Activated CD8-positive, alpha-beta memory T cell treated with anti-CD3 and anti-CD28 coated beads for 4 hours (primary cell): ENCODE data around the gene ASS1.

Experiments
- DNase-seq, 2 donors: peaks; one replicate each; pipeline ENCODE4 v3.0.0-alpha.2; 2020; ENCODE audit warnings: low read depth in 2 of 2

Gene ASS1

GRCh38 chr9:130498298-130498917 is 53.6 kb downstream of the ASS1 start:
- no peak for DNase-seq

- DNase-seq = no peak
Measured at GRCh38 chr9:130498918-130499698, 54.3 kb downstream of the ASS1 start.

DNA sequence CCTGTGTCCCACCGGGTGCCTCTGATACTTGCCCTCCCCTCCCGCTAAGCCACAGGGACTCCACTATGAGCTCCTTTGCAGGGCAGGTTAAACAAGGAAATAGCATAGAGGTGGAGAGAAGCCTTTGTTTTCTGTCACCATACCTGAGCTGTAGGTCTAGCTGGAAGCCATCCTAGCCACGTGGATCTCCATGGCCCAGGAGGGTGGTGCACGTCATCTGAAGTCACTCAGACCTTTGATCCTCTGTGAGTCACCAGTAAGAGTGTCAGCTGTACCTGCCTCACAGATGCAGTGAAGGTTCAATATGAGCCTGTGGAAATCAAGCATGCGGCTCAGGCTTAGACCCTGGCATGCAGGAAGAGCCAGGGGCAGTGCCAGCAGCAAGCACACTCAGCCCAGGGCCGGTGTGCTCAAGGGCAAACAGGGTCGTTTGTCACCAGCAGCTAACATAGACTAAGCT is 55.1 kb downstream of the ASS1 start:
- no peak for DNase-seq

GRCh38 chr9:130500340-130501180 is 55.8 kb downstream of the ASS1 start:
- DNase-seq = no peak

DNA sequence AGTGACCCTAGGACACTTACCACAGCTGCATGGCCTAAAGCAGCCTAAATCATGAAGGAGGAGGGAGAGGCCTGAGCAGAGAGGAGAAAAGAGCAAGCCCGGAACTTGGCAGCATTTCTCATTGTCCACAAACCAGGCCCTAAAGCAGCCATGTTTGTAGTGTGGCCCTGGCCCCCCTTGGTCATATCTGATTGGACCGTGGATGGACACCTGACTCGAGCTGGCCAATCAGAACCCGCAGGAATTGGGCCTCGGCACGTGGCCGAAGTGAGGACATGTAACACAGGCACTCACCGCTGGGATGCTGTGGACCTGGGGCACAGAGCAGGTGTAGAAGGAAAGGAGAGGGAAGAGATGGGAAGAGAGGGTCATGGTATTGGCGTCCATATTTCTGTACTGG is 56.9 kb downstream of the ASS1 start:
- DNase-seq = no peak

DNA sequence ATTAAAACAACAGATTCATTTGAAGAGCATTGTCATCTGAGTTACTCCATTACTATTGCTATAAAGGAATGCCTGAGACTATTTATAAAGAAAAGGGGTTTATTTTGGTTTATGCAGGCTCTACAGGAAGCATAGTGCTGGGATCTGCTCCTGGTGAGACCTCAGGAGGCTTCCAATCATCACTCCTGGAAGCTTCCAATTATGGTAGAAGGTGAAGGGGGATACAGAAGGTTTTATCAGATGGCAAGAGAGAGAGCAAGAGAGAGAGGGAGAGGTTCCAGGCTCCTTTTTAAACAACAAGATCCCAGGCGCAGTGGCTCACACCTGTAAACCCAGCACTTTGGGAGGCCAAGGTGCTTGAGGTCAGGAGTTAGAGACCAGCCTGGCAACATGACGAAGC is 63.5 kb downstream of the ASS1 start:
- DNase-seq = no peak

DNA sequence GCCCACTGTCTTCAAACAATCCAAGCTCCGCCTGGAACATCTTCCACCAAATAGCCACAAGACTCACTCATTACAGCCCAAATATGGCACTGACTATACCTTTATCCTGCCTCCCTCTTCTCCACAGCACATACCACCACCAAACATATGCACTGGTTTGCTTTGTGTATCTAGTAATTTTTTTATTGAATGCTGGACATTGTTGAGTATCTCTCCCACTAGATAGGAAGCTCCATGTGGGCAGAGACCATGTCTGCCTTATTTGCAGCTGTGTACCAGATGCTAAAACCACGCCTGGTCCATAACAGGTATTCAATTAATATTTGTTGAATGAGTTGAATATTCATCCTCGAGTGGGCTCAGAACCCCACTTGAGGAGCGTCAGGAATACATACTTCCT is 67.4 kb downstream of the ASS1 start:
- no peak for DNase-seq

DNA sequence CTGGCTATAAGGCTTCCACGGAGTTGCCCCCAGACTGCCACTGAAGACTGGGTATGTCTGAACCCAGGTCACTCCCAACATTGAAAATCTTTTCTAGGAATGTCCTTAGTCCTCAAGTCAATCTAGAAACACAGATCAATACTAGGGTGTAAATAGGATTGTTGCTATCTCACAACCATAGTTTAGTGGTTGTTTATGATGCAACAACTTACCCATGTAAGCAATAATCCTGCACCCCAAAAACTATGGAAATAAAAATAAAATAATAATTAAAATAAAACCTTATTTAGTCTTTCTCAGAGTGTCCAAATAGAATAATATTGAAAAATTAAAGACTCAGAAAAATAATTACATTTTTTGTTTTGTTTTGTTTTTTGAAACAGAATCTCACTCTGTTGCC is 68.3 kb downstream of the ASS1 start:
- DNase-seq = no peak

DNA sequence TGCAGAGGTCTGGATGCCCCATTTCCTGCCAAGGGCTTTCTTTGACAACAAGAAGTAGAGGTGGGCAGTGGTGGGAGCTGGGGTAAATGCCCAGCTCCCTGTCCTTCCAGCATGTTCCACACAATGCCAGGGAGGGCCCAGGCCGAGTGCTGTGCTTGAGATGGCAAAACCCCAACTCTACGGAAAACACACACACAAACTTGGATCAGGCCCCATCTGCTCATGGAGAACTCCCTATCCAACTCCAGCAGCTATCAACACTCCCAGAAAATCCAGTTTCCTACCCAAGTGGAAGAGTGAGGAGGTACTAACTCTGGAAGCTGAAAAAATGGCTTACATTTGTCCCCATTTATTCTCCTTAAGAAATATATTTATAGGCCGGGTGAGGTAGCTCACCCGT is 73.5 kb downstream of the ASS1 start:
- DNase-seq = no peak

- no peak for DNase-seq
Measured at GRCh38 chr9:130518943-130519799, 74.4 kb downstream of the ASS1 start.

DNA sequence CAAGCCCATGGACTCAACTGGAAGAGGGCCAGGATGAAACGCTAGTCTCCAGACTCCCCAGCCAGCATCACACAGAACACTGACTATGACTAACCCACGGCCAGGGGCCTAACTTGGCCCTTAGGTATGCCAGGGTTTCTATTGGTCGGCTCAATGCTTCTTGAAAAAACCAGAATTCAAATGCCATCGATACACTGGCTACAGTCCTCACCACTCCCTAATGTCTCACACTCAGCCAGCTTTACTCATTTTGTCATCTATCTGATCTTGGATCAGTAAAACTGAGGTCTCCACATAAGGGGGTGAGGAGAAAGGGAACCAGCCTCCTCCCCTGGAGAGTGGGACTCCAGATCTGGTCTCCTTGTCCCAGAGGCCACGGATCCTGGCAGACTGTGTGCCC is 75.2 kb downstream of the ASS1 start:
- DNase-seq = no peak

DNA sequence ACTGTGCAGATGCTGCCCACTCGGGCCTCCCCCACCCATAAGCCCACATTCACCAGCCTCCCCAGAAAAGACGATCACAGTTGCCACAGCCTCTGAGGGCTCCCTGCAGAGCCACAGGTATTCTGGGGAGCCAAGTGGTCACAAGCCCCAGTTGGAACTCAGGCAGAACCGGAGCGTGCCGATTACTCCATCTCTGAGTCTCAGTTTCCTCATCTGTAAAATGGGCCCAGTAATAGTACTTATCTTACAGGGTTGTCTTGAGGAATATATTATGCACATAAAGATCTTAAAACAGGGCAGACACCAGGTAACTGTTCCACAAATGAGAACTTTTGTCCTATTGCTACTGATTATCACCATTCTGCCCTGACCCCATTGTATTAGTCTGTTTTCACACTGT is 77.0 kb downstream of the ASS1 start:
- DNase-seq = no peak

DNA sequence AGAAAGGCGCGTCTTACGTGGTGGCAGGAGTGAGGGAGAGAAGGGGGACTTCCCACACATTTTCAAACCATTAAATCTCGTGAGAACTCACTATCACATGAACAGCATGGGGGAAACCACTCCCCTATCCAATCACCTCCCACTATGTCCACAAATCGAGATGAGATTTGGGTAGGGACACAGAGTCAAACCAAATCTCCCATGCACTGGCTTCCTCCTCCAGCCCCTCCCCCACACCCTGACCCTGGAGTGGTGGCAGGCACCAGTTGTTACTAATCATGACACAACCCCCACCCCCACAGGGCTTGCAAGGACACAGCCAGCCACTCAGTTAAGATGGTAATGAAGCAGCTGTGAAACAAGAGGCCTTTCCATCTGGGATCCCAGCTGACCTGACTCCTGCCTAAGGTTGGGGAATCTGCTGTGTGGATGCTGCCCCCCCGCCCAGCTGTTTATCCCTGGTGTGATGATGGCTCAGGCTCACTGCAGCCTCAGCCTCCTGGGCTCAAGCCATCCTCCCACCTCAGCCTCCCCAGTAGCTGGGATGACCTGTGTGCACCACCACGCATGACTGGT is 77.6 kb downstream of the ASS1 start:
- DNase-seq = no peak

GRCh38 chr9:130523921-130524320 is 79.2 kb downstream of the ASS1 start:
- DNase-seq = no peak

DNA sequence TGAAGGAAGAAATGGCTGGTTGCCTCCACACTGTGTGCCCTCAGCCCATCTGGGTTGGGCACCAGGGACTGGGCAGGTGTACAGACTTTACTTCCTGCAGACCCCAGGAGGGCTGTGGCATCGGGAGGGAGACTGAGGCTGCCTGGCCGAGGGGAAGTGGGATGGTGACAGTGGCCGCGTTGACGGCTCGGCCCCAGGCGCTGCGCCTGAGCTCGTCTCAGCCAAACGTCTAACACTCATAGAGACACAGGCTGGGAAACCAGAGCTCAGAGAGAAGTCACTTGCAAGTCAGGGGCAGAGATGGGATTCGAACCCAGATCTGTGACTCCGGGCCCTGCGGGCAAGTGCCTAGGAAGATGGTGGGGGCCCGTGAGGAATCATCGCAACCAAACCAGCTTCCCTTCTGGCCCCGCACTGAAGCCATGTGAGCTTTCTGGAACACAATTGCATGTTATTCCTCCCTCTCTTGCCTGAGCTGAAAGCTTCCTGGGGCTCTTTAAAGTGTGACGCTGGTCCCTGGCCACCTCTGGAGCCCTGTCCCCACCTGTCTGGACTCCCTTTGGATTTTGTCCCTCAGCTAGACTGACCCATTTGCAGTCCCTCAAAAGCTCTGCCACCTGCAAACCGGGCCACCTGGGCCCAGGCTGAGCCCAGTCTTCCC is 81.6 kb downstream of the ASS1 start:
- DNase-seq = no peak

- no peak for DNase-seq
Measured at GRCh38 chr9:130526854-130527650, 82.3 kb downstream of the ASS1 start.

DNA sequence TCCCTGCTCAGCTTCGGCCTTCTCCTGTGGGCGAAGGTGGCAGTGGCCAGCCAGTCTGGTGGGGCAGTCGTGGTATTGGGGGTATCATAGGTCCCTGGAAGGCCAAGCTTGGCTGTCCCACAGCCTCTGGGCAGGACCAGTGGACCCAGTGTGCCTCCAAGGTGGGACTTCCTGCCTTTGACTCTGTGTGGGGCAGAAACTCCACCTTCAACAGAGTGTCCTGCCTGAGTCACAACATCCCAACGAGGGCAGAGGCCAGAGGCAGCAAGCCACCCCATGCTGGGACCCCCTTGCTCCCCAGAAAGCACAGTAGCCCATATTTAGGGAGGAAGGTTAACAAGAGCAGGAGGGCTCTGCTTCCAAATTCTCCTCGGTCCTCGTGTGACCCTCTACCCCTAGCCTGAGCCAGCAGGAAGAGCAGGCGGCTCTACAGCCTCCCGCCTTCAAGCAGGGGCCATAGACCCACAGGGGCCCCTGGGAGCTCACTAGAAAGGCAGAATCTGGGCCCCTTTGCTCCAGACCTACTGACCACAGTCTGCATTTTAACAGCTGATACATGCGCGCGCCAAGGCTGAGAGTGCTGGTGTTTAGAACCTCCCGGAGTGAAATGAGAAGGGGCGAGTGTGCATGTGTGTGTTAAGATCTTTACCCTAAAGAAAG is 83.0 kb downstream of the ASS1 start:
- no peak for DNase-seq

- DNase-seq = no peak
Measured at GRCh38 chr9:130528674-130529073, 83.9 kb downstream of the ASS1 start.

DNA sequence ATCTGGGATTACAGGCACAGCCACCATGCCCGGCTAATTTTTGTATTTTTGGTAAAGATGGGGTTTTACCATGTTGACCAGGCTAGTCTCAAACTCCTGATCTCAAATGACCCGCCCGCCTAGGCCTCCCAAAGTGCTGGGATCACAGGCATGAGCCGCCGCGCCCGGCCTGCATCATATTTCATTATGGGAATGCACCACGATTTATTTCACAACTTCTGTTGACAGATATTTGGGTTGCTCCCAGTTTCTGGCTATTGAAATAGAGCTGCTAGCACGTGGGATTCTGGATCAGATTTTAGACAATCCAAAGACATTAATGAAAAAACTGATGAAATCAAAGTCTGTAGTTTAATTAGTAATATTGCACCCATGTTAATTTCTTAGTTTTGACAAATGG is 86.2 kb downstream of the ASS1 start:
- DNase-seq = no peak
